ENCODE measurements around the gene TOM1L1.

GRCh38 chr17:54916721-54917120 lies 16.1 kb downstream of the TOM1L1 start:
- TF ChIP-seq CTCF (IDR thresholded peaks at IDR 0.05) (no peak), POLR2A (IDR thresholded peaks at IDR 0.05) (no peak)

Measured in transverse colon (tissue), 3 donors.